ENCODE measurements around the gene SPOCK1. TPM values are rescaled to one million over a fixed set of nuclear protein-coding genes. Genes with fewer than 3 reads are reported as not detected.

The SPOCK1 gene
- polyA plus RNA-seq, 1 experiment: 76.0 TPM

GRCh38 chr5:137478043-137478442, 21.1 kb downstream of the SPOCK1 start:
- no peak overlapping the region for H3K4me3 ChIP-seq (ENCODE audit: low read depth, low read length)
- H3K27me3 ChIP-seq (ENCODE audit: control insufficient read depth, insufficient read depth, low read length): no peaks in the 10 kb centered on the region
- POLR2A ChIA-PET: no interaction called here
- CTCF ChIA-PET: interaction anchor here (1.0 to 2.0 kb wide), 2 partner anchors 133 to 157 kb away, joined by 3 to 10 read pairs; no protein-coding TSS in a partner anchor
- TF ChIP-seq, protein P1, sequence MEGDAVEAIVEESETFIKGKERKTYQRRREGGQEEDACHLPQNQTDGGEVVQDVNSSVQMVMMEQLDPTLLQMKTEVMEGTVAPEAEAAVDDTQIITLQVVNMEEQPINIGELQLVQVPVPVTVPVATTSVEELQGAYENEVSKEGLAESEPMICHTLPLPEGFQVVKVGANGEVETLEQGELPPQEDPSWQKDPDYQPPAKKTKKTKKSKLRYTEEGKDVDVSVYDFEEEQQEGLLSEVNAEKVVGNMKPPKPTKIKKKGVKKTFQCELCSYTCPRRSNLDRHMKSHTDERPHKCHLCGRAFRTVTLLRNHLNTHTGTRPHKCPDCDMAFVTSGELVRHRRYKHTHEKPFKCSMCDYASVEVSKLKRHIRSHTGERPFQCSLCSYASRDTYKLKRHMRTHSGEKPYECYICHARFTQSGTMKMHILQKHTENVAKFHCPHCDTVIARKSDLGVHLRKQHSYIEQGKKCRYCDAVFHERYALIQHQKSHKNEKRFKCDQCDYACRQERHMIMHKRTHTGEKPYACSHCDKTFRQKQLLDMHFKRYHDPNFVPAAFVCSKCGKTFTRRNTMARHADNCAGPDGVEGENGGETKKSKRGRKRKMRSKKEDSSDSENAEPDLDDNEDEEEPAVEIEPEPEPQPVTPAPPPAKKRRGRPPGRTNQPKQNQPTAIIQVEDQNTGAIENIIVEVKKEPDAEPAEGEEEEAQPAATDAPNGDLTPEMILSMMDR (IDR thresholded peaks at IDR 0.05; ENCODE audit: low read depth, low read length): no peak
- DNase-seq (ENCODE audit: low read depth, low spot score): no peak
- no peak overlapping the region for H3K27ac ChIP-seq (ENCODE audit: low read depth, low read length)
- H3K9me3 ChIP-seq (ENCODE audit: control insufficient read depth, insufficient read depth, low read length): no peaks in the 10 kb centered on the region

DNA sequence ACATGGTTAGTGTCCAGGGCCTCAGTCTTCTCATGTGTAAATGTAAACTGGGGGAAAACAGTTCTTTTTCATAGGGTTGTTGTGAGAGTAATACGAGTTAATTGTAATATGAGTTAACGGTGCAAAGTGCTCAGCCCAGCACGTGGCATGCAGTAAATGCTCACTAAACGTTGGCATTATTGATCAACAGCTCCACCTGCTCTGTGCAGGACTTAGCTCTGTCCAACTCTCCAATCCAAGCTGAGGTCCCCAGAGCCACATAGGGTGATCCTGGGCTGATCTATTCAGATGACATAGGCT, 28.3 kb downstream of the SPOCK1 start:
- CTCF ChIA-PET: no interaction called here
- Histone ChIP-seq H3K27ac (ENCODE audit: low read depth, low read length) (peak overlapping the region; percentile 12), H3K27me3 (ENCODE audit: control insufficient read depth, insufficient read depth, low read length) (no peaks in the 10 kb centered on the region), H3K9me3 (ENCODE audit: control insufficient read depth, insufficient read depth, low read length) (no peaks in the 10 kb centered on the region), H3K4me3 (ENCODE audit: low read depth, low read length) (no peak overlapping the region)
- no peak for DNase-seq (ENCODE audit: low read depth, low spot score)
- POLR2A ChIA-PET: no interaction called here
- TF ChIP-seq, protein P1 (IDR thresholded peaks at IDR 0.05; ENCODE audit: low read depth, low read length): no peak

DNA sequence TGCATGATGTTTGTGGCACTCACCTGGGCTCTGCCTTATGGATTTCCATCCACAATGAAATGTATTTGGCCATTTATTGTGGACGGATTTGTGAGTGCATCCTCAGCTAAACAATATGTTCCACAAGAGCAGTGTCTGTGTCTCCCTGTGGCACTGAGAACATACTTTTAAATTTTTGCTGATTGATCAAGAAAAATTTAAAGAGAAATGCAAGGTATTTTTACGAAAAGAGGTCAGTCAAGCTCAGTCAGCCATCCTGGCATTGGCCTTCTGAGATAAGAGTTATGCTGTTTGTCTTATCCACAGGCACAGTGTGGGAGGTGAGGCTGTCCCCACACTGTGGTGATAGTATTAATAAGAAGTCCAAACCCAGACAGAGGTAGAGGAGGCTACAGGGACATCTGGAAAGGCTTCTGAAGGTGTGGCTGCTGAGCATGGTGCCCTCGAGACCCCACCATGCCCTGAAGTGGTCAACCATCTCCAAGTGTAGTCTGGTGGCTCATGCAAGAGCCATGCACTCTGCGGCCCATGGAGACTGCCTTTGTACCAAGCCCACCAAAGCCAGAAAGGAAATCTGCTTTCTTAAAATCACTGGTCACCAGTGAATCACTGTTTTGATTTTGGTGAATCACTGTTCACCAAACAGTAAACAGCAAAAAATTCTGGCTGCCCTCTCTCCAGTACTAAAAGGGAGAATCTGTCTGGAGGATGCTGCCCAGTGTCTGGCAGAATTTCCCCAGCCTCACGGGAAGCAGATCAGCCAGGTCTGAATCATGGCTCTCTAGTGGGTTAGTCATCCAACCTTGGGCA, 28.8 kb downstream of the SPOCK1 start:
- Histone ChIP-seq H3K27me3 (ENCODE audit: control insufficient read depth, insufficient read depth, low read length) (no peaks in the 10 kb centered on the region), H3K9me3 (ENCODE audit: control insufficient read depth, insufficient read depth, low read length) (no peaks in the 10 kb centered on the region), H3K4me3 (ENCODE audit: low read depth, low read length) (no peak overlapping the region), H3K27ac (ENCODE audit: low read depth, low read length) (peak overlapping the region; percentile 54)
- ChIA-PET CTCF (interaction anchor here (0.6 kb wide), 1 partner anchor 150 kb away, joined by 3 read pairs; no protein-coding TSS in a partner anchor), POLR2A (no interaction called here)
- DNase-seq (ENCODE audit: low read depth, low spot score): peak; percentile 73
- TF ChIP-seq, protein P1 (IDR thresholded peaks at IDR 0.05; ENCODE audit: low read depth, low read length): no peak

- ChIA-PET POLR2A (no interaction called here), CTCF (interaction anchor here (1.8 kb wide), 1 partner anchor 146 kb away, joined by 6 read pairs; no protein-coding TSS in a partner anchor)
- no peak for DNase-seq (ENCODE audit: low read depth, low spot score)
- TF ChIP-seq, protein P1 (IDR thresholded peaks at IDR 0.05; ENCODE audit: low read depth, low read length): no peak
- Histone ChIP-seq H3K27me3 (ENCODE audit: control insufficient read depth, insufficient read depth, low read length) (no peaks in the 10 kb centered on the region), H3K9me3 (ENCODE audit: control insufficient read depth, insufficient read depth, low read length) (no peaks in the 10 kb centered on the region), H3K27ac (ENCODE audit: low read depth, low read length) (no peak overlapping the region), H3K4me3 (ENCODE audit: low read depth, low read length) (no peak overlapping the region)
These were observed 32.2 kb downstream of the SPOCK1 start for GRCh38 chr5:137466889-137467288.

DNA sequence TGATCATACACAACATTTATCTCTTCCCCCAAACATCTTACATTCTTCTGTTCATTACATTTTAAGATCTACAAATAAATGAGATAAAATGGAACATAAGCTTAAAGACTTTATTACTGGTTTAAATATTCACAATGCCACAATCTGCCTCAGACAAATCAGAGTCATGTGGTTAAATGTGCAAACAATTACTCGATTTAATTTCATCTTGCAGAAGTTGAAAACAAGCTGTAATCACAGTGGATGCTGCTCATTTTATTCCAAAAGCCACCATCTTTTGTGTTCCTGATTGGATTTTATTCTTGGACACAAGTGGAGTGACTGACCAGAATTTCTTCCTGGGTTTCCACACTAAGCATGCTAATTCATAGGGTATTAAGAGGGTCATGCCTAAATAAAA, 33.2 kb downstream of the SPOCK1 start:
- no peak overlapping the region for H3K4me3 ChIP-seq (ENCODE audit: low read depth, low read length)
- ChIA-PET POLR2A (no interaction called here), CTCF (interaction anchor here (1.8 kb wide), 1 partner anchor 145 kb away, joined by 6 read pairs; no protein-coding TSS in a partner anchor)
- H3K27me3 ChIP-seq (ENCODE audit: control insufficient read depth, insufficient read depth, low read length): no peaks in the 10 kb centered on the region
- no peaks in the 10 kb centered on the region for H3K9me3 ChIP-seq (ENCODE audit: control insufficient read depth, insufficient read depth, low read length)
- H3K27ac ChIP-seq (ENCODE audit: low read depth, low read length): no peak overlapping the region
- DNase-seq (ENCODE audit: low read depth, low spot score): no peak
- TF ChIP-seq, protein P1 (IDR thresholded peaks at IDR 0.05; ENCODE audit: low read depth, low read length): no peak

Measured in AG04450 (cell line).